Lower lobe of right lung (tissue), 2 donors: ENCODE measurements around the gene PACRG. TPM values are rescaled to one million over a fixed set of nuclear protein-coding genes. Genes with fewer than 3 reads are reported as not detected.

ENCODE experiments used
- ATAC-seq, 2 donors: fragments of 200-7000 bp; cut with Tn5 transposase; one replicate each; pipeline ENCODE4 v1.9.1; 2020 to 2022; ENCODE audit warnings: mild to moderate bottlenecking in 2 of 2, moderate library complexity in 2 of 2
- DNase-seq: peaks from one replicate; pipeline ENCODE4 v3.0.0-alpha.2; 2020
- H3K27ac ChIP-seq: fragments of 200-600 bp; one replicate; pipeline ENCODE4 v1.8.0; 2022
- H3K27me3 ChIP-seq: fragments of 200-600 bp; one replicate; pipeline ENCODE4 v1.8.0; 2022; ENCODE audit warnings: low read depth
- H3K36me3 ChIP-seq: fragments of 200-600 bp; one replicate; pipeline ENCODE4 v1.8.0; 2022; ENCODE audit warnings: mild to moderate bottlenecking
- H3K4me1 ChIP-seq: fragments of 200-600 bp; one replicate; pipeline ENCODE4 v1.8.0; 2022
- H3K4me3 ChIP-seq: fragments of 200-600 bp; one replicate; pipeline ENCODE4 v1.8.0; 2022; ENCODE audit warnings: mild to moderate bottlenecking
- H3K9me3 ChIP-seq: fragments of 200-600 bp; one replicate; pipeline ENCODE4 v1.8.0; 2022
- intact Hi-C: fragments of 100-400 bp; cut with DNase I; formaldehyde crosslinking; loops from one replicate; pipeline ENCODE4 v1.11.0; 2022
- total RNA-seq: library from RNA; stranded (reverse); fragmentation: NEBNext Ultra II Directional; extraction: Animal tissue kit (Norgen Biotek cat#: 25700); gene quantifications from one replicate; pipeline ENCODE4 v1.2.1, GENCODE V29; 2021
- TF ChIP-seq, protein P1 (sequence below): fragments of 200-600 bp; IDR thresholded peaks from one replicate; pipeline ENCODE4 v1.8.0; 2022; ENCODE audit warnings: antibody characterized with exemption, mild to moderate bottlenecking
- donor health status: DM: no; HTN: yes; CAD: no; lungs with severe emphysema.

Gene PACRG
- total RNA-seq, 1 donor from 2014 or later = 5.5 TPM

DNA sequence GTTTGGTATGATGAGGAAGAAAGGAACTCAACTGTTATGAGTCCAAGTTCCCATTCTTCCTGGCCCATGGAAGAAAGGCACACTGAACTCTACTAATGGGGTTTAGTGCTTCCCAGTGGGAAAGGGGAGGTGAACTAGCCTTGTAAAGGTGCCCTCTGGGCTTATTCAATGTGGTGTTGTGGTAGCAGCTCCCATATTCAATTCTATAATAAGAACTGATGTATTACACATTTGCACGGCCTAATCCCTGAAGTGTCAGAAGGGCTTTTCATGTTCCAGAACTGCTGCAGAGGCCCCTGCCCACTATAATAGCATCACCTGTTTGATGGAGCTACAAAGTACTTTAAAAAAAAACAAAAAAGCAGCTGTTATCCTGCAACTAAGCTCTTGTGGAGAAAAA lies 17.4 kb upstream of the PACRG start:
- Histone ChIP-seq H3K27ac (no peak overlapping the region), H3K4me1 (no peaks in the 10 kb centered on the region), H3K9me3 (no peaks in the 10 kb centered on the region), H3K4me3 (no peak overlapping the region), H3K36me3 (no peaks in the 10 kb centered on the region), H3K27me3 (no peaks in the 10 kb centered on the region)
- no peak for ATAC-seq
- DNase-seq = no peak
- TF ChIP-seq, protein P1, sequence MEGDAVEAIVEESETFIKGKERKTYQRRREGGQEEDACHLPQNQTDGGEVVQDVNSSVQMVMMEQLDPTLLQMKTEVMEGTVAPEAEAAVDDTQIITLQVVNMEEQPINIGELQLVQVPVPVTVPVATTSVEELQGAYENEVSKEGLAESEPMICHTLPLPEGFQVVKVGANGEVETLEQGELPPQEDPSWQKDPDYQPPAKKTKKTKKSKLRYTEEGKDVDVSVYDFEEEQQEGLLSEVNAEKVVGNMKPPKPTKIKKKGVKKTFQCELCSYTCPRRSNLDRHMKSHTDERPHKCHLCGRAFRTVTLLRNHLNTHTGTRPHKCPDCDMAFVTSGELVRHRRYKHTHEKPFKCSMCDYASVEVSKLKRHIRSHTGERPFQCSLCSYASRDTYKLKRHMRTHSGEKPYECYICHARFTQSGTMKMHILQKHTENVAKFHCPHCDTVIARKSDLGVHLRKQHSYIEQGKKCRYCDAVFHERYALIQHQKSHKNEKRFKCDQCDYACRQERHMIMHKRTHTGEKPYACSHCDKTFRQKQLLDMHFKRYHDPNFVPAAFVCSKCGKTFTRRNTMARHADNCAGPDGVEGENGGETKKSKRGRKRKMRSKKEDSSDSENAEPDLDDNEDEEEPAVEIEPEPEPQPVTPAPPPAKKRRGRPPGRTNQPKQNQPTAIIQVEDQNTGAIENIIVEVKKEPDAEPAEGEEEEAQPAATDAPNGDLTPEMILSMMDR = no peak
- intact Hi-C loops = no loop called here

DNA sequence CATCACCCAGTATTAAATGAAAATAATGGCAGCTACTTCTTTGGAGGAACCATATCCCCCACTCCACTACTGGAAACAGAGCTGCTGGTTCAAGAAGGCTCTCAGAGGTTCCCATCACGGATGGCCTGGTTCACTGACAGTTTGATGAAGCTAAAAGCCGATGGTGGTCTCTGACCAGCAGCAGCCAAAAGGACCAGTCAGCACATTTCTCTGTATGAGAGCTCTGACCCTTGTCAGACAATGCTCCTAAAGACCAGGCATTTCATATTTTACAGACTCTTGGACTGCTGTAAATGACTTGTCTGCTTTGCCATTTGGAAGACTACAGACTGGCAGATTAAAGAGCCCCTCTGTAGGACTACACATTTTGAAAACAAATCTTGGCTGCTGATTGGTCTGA lies 16.8 kb upstream of the PACRG start:
- Histone ChIP-seq H3K4me1 (no peaks in the 10 kb centered on the region), H3K27me3 (no peaks in the 10 kb centered on the region), H3K27ac (no peak overlapping the region), H3K4me3 (no peak overlapping the region), H3K36me3 (no peaks in the 10 kb centered on the region), H3K9me3 (no peaks in the 10 kb centered on the region)
- intact Hi-C loops = no loop called here
- ATAC-seq (no peak), DNase-seq (no peak)
- TF ChIP-seq, protein P1 = no peak

DNA sequence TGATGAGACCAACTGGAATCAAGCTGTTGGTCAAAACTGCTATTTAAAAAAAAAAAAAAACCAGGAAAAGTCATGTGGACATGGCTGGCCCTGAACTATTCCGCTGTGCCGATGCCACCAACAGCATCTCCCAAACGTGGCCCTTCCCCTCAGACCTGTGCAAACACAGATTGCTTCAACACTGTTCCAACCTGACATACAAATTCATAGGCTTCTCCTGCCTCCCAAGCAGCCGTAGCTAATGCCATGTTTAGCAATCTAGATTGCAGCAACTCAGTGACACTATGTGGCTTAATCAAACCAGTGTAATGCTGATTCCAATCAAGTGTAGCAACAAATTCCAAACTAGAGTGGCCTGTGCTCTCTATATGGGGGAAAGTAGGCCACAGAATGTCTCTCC lies 16.4 kb upstream of the PACRG start:
- Histone ChIP-seq H3K9me3 (no peaks in the 10 kb centered on the region), H3K27ac (no peak overlapping the region), H3K27me3 (no peaks in the 10 kb centered on the region), H3K36me3 (no peaks in the 10 kb centered on the region), H3K4me3 (no peak overlapping the region), H3K4me1 (no peaks in the 10 kb centered on the region)
- intact Hi-C loops = no loop called here
- TF ChIP-seq, protein P1 = no peak
- DNase-seq = no peak
- ATAC-seq = no peak

DNA sequence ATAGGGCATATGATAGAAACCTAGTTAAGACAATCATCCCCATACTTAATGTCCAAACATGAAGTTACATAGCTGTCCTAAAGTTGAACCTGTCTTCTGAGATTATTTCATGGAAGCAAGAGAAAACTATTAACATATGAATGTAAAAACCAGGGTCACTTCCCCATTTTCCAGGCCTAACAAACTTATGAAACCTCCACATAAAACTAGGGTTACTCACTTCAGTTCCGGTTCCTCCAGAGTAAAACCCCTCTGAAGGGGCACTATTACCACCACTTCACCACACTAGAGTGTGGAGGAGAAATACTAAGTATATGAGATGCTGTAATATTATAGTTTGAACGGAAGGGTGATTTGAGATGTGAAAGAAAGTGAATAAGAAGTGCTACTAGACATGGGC lies 15.1 kb upstream of the PACRG start:
- TF ChIP-seq, protein P1 = no peak
- Histone ChIP-seq H3K36me3 (no peaks in the 10 kb centered on the region), H3K4me1 (no peaks in the 10 kb centered on the region), H3K27ac (no peak overlapping the region), H3K4me3 (no peak overlapping the region), H3K9me3 (no peaks in the 10 kb centered on the region), H3K27me3 (no peaks in the 10 kb centered on the region)
- no peak for ATAC-seq
- intact Hi-C loops = no loop called here
- DNase-seq = no peak

DNA sequence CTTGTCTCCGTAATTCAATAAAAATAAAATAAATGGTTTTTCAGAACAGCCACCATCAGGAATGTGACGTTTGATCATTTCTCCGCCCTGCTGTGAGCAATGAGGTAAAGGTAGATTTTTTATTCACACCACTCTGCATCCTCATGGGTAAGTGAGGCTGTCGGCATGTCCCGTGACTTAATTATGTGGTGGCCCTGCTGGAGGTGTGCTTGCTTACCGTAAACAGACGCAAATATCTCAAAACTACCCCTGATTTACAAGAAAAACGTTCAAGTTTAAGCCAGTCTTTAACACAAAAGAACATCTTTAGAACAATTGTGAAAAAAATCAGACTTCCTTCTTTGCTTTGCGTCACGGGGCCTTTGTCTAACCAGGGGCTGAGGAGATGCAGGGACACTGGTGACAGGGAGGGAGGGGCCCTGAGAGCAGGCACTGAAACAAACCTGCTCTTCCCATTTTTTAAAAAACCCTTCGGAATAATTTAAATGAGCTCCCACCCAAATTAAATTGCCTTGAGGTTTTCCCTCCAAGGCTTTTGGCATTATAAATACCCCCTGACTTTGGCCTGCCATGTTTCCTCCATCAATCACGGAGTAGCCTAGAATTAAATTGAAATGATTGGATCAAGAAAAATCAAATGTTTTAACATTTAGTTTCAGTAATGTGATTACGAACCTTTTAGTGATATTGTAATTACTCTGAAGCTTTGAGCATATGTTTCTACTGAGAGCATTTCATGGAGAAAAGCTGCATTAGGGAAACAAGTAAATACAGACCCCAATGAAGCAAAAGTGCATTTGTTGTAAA lies 13.6 kb upstream of the PACRG start:
- intact Hi-C loops = no loop called here
- Histone ChIP-seq H3K9me3 (no peaks in the 10 kb centered on the region), H3K4me1 (no peaks in the 10 kb centered on the region), H3K27ac (no peak overlapping the region), H3K4me3 (no peak overlapping the region), H3K36me3 (no peaks in the 10 kb centered on the region), H3K27me3 (no peaks in the 10 kb centered on the region)
- no peak for DNase-seq
- ATAC-seq = no peak
- TF ChIP-seq, protein P1 = no peak
